GM10248 (cell line): ENCODE measurements around the gene RET.

ENCODE experiments used
- CTCF ChIA-PET: fragments of 300-600 bp; sonication (Branson Sonifier 250); formaldehyde crosslinking; extraction: SDS; loops from one replicate; lab custom pipeline; 2021; ENCODE audit warnings: antibody characterized with exemption; lab: Yijun Ruan, JAX
- POLR2A ChIA-PET: fragments of 350-650 bp; sonication (Branson Sonifier 250); formaldehyde crosslinking; extraction: SDS; loops from one replicate; lab custom pipeline; 2020; ENCODE audit warnings: antibody characterized with exemption; lab: Yijun Ruan, JAX
- DNase-seq: peaks from one replicate; pipeline ENCODE4 v3.0.0; 2012; ENCODE audit errors: extremely low spot score
- TF ChIP-seq, protein P1 (sequence below): IDR thresholded peaks from 2 replicates; pipeline ENCODE4 v1.5.1; 2012; ENCODE audit warnings: mild to moderate bottlenecking, low read depth; ENCODE audit errors: extremely low read depth, missing control alignments, control extremely low read depth

The RET gene

DNA sequence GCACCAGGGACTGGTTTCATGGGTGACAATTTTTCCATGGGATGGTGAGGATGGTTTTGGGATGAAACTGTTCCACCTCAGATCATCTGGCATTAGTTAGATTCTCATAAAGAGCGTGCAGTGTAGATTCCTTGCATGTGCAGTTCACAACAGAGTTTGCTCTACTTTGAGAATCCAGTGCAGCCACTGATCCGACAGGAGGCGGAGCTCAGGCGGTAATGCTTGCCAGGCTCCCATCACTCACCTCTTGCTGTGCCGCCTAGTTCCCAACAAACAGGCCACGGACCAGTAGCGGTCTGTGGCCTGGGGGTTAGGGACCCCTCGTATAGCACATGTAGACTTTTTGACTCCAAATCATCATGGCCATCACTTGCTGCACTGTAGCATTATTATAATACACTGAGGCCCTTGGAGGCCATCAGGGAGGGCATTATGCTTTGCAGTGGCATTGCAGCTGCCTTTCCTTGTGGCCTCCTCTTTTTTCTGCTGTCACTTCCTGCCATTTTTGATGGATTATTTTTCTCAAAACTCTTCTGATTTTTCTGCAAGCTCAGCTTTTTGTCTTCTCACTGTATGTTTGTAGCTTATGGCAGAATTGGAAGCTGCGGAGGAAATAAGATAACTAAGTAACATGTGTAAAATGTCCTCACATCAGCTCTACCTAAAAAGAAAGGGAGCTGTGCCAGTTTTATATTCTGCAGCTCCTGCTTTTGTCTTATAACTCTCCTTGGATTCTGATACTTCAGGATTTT lies 79.9 kb downstream of the RET start:
- CTCF ChIA-PET: no interaction called here
- POLR2A ChIA-PET: no interaction called here
- no peak for DNase-seq
- TF ChIP-seq, protein P1, sequence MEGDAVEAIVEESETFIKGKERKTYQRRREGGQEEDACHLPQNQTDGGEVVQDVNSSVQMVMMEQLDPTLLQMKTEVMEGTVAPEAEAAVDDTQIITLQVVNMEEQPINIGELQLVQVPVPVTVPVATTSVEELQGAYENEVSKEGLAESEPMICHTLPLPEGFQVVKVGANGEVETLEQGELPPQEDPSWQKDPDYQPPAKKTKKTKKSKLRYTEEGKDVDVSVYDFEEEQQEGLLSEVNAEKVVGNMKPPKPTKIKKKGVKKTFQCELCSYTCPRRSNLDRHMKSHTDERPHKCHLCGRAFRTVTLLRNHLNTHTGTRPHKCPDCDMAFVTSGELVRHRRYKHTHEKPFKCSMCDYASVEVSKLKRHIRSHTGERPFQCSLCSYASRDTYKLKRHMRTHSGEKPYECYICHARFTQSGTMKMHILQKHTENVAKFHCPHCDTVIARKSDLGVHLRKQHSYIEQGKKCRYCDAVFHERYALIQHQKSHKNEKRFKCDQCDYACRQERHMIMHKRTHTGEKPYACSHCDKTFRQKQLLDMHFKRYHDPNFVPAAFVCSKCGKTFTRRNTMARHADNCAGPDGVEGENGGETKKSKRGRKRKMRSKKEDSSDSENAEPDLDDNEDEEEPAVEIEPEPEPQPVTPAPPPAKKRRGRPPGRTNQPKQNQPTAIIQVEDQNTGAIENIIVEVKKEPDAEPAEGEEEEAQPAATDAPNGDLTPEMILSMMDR: no peak

DNA sequence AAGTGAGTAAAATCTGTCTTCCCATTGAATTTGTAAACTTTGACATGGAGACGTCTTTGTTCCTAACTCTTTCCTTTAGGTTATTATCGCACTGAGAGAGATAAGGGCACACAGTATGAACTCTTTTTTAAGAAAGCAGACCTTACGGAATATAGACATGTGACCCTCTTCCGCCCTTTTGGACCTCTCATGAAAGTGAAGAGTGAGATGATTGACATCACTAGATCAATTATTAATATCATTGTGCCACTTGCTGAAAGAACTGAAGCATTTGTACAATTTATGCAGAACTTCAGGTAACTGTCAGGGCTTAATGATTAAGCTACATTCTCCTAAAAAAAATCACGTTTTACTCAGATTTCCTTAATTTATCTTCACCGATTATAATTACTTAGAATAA lies 81.8 kb downstream of the RET start:
- DNase-seq: no peak
- TF ChIP-seq, protein P1: no peak
- ChIA-PET CTCF (no interaction called here), POLR2A (no interaction called here)

DNA sequence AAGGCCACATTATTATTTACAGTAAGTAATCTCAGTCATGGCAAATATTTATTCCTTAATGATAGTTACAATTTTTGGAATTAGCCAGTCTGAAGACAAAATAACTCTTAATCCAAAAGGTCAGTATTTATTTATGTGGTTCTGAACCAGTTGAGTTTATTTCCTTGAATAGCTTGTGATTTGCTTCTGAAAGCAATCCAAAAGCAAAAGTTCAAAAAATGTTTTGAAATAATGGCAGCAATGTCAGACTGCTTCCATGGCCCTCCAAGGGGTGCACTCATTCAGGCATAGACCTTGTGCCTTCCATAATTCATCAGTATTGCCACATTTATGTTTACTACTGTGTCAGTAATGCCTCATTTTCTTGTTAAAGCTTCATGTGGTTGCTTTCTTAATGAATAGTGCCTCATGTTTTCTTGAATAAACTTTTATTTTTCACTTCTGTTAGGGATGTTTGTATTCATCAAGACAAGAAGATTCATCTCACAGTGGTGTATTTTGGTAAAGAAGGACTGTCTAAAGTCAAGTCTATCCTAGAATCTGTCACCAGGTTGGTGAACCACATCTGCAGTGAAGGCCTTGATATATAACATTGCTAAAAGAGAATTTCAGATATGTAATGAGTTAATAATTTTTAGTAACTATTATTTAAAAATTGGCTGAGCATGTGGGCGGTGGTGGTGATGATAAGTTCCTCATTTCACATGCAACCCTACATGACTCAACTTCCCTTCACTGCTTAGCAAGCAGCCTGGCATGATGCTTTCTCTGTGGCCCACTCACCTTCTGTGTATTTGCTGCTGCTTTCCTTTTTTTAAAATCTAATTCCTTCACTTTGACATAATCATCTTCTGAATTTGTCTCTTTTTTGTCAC lies 83.4 kb downstream of the RET start:
- CTCF ChIA-PET: interaction anchor here (0.9 to 1.5 kb wide), 5 partner anchors 10 to 31 kb away, joined by 3 to 4 read pairs (median 3); no protein-coding TSS in a partner anchor
- POLR2A ChIA-PET: no interaction called here
- TF ChIP-seq, protein P1: no peak
- DNase-seq: peak; percentile 11

DNA sequence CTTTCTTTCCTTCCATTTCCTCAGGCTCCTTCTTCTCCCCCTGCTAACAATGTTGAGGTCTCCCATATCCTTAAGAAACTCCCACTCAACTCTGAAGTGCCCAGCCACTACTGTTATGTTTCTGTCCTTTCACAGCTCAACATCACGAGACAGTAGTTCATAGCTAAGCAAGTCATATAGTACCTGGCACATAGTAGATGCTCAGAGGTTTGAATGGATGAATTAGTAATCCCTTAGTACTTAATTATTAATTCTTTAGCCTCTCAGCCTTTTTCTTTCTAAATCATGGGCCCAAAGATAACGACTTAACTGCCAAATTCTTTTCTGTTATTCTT lies 84.0 kb downstream of the RET start:
- TF ChIP-seq, protein P1: no peak
- POLR2A ChIA-PET: no interaction called here
- DNase-seq: no peak
- CTCF ChIA-PET: interaction anchor here (1.2 to 1.3 kb wide), 2 partner anchors 21 to 31 kb away, joined by 3 to 4 read pairs; no protein-coding TSS in a partner anchor

DNA sequence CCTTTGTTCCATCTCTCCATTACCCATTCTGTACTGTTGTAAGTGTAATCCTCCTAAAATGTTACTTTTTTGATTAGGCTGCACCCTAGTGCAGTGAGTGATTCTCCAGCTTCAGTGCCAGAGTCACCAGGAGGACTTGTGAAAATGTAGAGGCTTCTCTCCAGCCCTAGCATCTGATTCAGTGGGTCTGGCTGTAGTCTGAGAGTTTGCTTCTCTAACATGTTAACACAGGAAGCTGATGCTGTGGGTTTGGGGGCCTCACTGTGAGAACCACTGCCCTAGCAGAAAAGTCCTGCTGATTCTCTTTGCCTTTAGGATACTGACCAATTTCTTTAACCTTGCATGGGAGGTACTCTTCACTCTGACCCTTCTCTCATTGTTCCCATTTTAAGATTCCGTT lies 85.7 kb downstream of the RET start:
- DNase-seq: no peak
- ChIA-PET CTCF (interaction anchor here (1.1 to 2.6 kb wide), 2 partner anchors 10 to 43 kb away, joined by 3 to 7 read pairs; no protein-coding TSS in a partner anchor), POLR2A (no interaction called here)
- TF ChIP-seq, protein P1: no peak

GRCh38 chr10:43166207-43166879 lies 89.5 kb downstream of the RET start:
- no peak for DNase-seq
- ChIA-PET POLR2A (no interaction called here), CTCF (no interaction called here)
- TF ChIP-seq, protein P1: no peak
